Gastroesophageal sphincter (tissue), 3 donors: ENCODE data around the gene C6orf15.
A peak's percentile ranks its signal among the peaks of the same experiment; 100 is the strongest.

Experiments used
- POLR2A ChIP-seq, 2 donors: fragments of 450-650 bp; IDR thresholded peaks; one replicate each; pipeline ENCODE4 v1.6.1; 2017; ENCODE audit warnings: antibody characterized with exemption in 2 of 2, mild to moderate bottlenecking in 2 of 2, moderate library complexity in 1 of 2
- POLR2AphosphoS5 ChIP-seq: sonication (generic); formaldehyde crosslinking; IDR thresholded peaks from one replicate; pipeline ENCODE4 v1.6.1; 2017; ENCODE audit warnings: antibody characterized with exemption
- TF ChIP-seq, protein P1 (sequence below), 4 experiments: fragments of 200-600 bp in 2 of 4; fragments of 450-650 bp in 2 of 4; sonication (generic) in 1 of 4; IDR thresholded peaks; one replicate each; pipeline ENCODE4 v1.5.1; 2017 to 2019; ENCODE audit warnings: antibody characterized with exemption in 4 of 4, mild to moderate bottlenecking in 2 of 4, moderate library complexity in 2 of 4

- TF ChIP-seq, protein P1, sequence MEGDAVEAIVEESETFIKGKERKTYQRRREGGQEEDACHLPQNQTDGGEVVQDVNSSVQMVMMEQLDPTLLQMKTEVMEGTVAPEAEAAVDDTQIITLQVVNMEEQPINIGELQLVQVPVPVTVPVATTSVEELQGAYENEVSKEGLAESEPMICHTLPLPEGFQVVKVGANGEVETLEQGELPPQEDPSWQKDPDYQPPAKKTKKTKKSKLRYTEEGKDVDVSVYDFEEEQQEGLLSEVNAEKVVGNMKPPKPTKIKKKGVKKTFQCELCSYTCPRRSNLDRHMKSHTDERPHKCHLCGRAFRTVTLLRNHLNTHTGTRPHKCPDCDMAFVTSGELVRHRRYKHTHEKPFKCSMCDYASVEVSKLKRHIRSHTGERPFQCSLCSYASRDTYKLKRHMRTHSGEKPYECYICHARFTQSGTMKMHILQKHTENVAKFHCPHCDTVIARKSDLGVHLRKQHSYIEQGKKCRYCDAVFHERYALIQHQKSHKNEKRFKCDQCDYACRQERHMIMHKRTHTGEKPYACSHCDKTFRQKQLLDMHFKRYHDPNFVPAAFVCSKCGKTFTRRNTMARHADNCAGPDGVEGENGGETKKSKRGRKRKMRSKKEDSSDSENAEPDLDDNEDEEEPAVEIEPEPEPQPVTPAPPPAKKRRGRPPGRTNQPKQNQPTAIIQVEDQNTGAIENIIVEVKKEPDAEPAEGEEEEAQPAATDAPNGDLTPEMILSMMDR (IDR thresholded peaks at IDR 0.05), result no peak
- TF ChIP-seq POLR2A (IDR thresholded peaks at IDR 0.05), result peak in 1 of 2 donors; percentile 12
- peak; percentile 76 for TF ChIP-seq POLR2AphosphoS5
Measured at GRCh38 chr6:31114541-31114878, 2.1 kb upstream of the C6orf15 start, which contains the start of gene PSORS1C1.
